HCEC 1CT (cell line): ENCODE results near the gene COQ8A.
"Not testable (repeated sequence)": the region's sequence is repeated elsewhere in the genome, so short reads cannot be mapped to it uniquely, and the experiment has no call there.

Experiments used
- DNase-seq: peaks from one replicate; pipeline ENCODE4 v3.0.0-alpha.2; 2017

COQ8A gene

DNA sequence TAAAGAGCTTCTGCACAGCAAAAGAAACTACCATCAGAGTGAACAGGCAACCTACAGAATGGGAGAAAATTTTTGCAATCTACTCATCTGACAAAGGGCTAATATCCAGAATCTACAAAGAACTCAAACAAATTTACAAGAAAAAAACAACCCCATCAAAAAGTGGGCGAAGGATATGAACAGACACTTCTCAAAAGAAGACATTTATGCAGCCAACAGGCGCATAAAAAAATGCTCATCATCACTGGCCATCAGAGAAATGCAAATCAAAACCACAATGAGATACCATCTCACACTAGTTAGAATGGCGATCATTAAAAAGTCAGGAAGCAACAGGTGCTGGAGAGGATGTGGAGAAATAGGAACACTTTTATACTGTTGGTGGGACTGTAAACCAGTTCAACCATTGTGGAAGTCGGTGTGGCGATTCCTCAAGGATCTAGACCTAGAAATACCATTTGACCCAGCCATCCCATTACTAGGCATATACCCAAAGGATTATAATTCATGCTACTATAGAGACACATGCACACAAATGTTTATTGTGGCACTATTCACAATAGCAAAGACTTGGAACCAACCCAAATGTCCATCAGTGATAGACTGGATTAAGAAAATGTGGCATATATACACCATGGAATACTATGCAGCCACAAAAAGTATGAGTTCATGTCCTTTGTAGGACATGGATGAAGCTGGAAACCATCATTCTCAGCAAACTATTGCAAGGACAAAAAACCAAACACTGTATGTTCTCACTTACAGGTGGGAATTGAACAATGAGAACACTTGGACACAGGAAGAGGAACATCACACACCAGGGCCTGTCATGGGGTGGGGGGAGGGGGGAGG is 10.6 kb upstream of the COQ8A start:
- not testable (repeated sequence) for DNase-seq

DNA sequence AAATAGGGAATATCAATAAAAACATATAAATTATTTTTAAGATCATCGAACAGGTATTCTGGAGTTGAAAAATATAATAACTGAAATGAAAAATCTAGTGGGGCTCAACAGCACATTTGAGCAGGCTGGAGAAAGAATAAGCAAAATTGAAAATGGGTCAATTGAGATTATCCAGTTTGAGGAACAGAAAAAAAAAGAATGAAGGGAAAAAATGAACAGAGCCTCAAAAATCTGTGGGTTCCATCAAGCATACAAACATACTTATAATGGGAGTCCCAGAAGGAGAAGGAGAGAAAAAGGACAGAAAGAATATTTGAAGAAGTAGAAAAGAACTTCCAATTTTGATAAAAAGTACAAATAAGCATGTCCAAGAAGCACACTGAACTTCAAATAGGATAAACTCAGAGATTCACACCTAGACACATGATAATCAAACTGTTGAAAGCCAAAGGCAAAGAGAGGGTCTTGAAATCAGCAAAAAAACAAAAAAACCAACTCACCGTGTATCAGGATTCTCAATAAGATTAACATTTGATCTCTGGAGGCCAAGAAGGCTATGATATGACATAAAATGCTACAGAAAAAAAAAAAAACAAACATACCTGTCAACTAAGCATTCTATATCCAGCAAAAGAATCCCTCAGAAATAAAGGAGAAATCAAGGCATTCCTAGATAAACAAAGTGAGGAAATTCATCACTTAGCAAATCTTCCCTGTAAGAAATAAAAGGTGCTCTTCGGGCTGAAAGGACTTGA is 5.4 kb upstream of the COQ8A start:
- no peak for DNase-seq

DNA sequence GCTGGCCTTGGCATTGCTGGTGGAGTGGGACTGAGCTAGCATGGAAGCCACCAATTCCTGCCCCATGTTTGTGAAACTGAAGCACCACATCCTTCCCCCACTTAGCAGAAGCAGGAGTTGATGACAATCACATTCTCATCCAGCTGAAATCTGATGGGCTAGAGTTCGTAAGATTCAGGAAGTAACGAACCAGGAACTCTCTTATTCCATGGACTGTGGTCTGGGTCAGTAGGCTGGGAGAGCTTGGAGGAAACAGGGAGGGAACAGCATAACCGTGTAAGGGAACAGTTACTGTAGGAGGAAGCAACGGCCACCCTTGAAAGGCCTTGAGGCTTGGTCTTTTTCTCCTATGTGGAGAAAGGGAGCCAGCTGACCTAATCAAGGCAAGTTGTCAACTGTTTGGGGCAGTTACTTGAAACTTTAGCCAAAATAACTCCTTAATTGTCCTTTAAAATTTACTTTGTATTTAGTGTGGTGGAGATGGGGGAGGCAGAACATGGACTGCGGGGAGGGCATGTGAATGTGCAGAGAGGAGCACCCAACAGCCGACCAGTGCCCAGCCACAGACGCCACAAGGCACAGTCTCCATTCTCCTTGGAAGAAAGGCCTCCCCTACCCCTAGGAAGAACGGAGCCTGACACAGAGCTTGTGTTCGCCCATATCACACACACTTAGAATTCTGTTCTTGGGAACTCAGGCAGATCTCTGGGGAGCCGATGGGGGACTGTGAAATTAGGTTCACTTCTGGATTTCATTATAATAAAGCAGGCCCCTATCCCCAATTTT is 2.0 kb upstream of the COQ8A start:
- no peak for DNase-seq

DNA sequence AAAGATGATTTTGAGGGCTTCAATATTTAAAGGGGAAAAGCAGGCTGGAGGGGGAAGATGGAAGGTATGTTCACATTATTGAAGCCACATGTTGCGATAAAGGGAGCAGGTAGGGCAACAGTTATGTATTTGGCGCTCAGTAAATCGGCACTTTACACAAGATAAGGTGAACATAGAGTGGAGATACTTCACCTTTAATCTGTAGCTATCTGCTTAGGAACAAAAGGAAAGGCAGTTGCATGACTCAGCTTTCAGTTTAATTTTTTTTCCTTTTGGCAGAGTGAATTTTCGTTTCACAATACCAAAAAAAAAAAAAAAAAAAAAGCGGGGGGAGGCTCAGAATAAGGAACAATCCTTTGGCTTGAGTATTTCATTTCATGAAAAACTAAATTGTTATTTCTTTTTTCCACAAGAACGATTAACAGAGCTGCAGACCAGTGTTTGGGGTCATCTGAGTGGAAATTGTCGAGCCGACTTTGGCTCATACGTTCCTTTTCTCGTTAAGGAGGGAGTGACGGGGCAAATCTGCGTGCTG is 1.1 kb upstream of the COQ8A start:
- DNase-seq = peak; percentile 48

DNA sequence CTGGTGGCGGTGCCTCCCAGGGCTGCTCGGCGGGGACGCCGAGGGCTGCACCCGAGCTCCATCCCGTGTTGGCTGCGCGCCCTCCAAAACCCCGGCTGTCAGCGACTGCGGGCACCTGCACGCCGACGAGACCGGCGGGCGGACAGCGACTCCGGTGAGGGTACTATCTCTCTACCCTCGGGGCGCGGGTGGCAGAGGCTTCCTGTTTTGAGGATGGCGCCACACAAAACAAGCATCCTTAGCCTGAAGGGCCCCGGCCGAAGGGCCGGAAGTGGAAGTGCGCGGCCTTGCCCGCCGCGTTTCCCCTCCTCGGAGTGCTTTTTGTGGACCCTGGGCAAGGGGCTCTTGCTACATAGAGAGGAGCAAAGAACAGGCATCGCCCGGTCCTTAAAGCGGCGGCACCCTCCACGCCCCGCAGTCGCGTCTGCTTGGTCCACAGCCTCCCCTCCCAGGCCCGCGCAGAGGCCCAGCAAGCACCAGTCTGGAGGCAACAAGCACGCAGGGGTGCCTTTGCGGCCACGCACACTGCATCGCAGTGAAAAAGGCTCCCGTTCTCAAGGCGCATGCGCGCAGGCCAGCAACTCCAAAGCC is 561 bp upstream of the COQ8A start:
- DNase-seq = peak; percentile 51

DNA sequence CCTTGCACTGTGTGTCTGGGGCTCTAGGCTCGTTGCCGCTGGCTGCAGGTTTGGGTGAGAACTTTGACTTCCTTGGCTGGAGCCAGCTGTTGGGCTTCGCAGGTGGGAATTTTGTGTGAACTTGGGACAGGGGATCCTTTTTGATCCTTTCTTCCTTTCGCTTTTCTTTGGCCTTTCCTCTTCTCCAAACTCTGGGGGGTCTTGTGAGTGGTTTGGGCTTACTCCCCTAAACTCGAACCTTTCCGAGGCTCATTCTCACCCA is 643 bp downstream of the COQ8A start:
- no peak for DNase-seq

DNA sequence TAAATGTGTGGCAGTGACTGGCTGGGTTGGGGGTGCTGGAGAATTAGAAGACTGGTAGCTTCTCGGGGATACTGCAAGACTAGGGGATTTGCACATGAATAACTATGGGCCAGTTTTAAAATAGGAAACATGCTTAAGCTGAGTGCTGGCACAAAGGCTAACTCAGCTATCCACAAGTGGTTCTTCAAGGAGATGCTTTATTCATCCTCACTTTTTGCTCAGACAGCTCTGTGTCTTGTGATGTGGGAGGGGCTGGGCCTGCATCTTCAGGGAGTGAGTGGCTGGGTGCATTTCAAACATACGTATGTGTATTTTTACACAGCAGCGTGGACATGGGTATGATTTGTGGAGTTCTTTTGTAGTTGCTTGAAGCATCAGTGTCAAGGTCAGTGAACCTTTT is 2.3 kb downstream of the COQ8A start:
- no peak for DNase-seq

DNA sequence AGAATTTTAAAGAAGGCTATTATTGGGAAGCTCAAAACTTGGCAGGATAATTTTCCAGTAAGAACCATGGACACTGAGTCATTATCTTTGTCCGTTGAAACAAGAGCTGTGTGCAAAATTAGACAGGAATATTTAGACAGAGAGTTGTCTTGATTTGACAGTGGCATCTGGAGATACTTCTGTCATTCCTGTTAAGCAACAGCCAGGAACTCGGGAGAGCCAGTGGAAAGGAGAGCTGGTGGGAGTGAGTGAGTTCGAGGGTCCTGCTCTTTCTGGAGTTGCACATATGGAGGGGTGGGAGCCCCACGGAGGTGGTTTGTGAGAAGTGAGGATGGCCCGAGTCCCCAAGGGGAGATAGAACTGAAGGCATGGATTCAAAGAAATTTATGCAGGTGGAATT is 3.1 kb downstream of the COQ8A start:
- no peak for DNase-seq

DNA sequence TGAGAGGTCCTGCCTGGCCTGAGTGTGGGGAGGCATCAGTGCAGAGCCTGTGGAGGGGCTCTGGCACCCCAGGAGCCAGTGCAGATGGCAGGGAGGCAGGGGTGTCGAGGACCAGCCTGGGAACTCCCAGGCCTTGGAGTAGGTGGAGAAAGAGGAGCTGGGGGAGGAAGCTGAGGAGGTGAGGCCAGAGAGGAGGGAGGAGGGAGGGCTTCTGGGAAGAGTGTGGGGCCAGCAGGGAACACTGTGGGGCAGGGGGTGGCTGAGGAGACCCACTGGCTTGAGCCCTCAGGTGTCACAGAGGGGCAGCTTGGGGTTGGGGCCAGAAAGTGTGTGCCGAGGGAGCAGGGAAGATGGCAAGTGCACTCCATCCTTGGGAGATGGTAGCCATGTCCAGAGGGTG is 3.8 kb downstream of the COQ8A start:
- DNase-seq = no peak

DNA sequence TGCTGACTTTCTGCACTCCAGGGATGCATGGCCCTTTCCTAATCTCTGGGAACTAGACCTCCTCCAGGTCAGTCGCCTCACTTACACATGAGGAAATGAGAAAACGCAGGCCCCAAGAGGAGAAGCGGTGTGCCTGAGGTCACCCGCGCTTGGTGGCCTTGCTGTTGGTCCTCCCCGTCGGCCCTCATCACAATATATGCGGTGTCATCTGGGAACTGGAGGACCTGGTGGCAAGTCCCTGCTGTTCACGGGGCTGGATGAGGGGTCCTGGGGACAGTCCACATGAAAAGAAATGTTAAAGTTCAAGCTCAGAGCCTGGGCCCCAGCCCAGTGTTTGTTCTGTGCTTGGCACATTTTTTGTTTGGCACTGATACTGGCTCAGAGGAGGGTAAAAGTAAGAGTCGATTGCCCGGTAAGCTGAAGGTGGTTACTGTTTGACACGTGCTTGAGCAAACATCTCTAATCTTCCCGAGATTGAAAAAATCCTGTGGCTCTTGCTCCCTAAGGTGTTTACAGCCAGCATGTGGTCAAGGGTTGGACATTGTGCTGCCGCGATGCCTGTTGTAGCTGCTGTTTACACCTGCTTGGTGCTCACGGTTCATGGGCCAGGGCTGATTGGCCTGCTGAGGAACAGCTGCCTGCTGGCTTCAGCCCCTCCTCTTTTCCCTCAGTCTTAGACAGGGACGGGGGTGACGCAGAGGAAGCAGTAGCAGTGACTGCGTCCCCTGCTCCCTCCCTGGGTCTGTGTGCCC is 5.2 kb downstream of the COQ8A start:
- no peak for DNase-seq

DNA sequence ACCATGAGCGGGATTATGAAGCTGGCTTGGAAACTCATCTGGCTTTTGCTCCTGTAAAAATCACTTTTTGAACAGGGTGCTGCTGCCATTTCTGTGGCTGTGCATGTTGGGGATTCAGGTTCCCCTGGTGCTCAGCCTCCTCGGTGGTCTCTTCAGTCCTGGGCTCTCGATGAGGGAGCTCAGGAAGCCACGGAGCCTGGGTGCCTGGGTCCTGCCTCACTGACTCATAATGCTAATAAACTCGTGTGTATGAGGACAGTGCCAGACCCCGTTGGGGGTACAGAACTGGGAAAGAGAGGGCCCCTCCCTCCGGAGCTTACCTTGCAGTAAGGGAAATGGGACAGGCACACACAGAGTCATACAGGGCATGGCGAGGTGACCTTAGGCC is 5.8 kb downstream of the COQ8A start:
- no peak for DNase-seq

DNA sequence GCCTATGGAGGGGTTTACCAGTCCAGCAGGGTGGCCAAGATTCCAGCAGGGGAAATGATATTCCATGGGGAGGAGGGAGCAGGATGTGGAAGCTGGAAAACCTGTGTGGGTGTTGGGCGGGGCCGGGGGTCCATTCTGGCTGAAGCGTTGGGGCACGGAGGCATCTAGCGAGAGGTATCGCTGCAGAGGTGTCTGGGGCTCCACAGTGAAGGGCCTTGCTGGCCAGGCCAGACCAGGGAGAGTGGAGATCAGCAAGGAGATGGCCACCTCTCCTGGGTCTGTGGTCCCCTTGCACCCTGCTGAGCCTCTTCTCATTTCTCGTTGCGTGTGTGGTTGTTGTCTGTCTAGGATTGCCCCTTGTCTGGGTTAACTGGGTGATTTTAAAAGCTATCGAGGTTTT is 6.2 kb downstream of the COQ8A start:
- no peak for DNase-seq

DNA sequence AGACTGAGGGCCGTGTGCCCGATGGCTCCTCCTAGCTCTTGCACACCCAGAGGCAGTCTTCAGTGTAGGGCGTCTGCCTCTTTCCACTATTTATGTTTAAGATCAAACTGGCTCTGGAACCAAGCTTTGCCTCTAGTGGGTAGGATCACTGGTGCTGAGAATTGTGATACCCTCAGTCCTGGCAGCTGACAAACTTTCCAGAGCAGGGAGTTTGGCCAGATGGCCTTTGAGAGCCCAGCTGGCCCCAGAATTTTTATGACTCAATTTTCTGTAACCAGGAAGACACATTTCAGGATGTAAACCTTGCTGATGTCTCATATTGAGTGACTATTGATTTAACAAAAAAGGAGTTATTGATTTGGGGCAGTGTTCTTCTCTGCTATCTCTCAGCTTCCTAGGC is 6.7 kb downstream of the COQ8A start:
- DNase-seq = peak; percentile 46

DNA sequence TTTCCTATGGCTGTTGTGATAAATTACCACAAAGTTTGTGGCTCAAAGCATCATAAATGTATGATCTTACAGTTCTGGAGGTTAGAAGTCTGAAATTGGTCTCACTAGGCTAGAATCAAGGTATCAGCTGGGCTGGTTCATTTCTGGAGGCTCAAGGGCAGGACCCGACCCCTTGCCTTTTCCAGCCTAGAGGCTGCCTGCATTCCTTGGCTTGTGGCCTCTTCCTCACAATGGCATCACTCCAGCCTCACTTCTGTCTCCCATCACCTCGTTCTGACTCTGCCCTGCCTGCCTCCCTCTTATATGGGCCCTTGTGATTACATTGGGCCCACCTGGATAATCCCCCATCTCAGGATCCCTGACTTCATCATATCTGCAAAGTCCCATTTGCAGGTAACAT is 8.0 kb downstream of the COQ8A start:
- no peak for DNase-seq

DNA sequence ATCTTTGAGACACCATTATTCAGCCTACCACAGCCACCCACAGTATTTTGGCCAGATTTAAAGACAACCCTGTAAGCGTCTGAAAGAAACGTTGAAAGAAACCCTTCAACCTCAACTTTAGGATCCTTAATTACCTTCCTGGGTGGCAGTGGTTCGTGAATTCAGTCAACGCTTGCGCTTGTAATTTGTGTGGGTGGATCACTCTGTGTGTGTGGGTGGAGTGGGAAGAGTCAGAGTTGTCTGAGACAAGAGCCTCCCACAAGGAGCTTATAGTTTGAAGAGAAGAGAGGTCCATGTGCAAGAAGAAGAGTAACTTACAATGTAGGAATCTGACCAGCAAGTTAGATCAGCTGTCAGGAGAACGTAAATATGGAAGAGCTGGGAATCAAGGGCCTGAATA is 8.4 kb downstream of the COQ8A start:
- no peak for DNase-seq

DNA sequence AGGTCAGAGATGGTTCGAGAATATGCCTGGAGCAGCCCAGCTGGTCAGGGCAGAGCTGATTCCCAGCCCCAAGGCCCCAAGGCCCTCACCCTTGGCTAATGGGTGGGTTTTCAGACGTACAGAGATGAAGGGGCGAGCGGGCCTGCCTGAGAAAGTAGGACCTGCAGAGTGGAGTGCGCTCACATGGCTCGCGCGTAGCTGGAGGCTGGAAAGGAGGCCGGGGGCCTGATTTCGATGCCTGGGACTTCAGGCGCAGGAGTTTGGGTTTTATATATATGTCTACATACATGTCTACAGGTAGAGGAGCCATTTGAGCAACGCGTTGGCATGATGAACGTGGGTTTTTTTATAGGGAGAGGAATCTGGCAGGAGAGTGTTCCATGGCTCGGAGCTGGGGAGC is 8.9 kb downstream of the COQ8A start:
- no peak for DNase-seq

DNA sequence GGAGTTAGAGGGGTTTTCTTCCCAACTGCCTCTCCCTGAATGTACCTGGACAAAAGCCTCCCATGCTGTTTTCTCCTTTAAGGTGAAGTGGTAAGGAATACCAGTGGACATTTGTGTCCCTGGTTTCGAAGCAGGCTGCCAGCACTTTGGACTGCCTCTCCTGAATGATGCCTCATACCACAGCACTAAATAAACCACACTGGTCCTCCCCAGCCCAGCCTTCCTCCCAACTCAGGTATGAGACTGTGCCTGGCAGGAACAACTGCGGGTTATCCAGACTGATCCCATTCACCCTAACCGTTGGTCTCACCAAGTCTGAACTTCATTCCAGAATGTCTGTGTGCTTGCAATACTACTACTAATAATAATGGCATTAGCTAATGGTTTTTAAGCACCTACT is 9.3 kb downstream of the COQ8A start:
- no peak for DNase-seq

DNA sequence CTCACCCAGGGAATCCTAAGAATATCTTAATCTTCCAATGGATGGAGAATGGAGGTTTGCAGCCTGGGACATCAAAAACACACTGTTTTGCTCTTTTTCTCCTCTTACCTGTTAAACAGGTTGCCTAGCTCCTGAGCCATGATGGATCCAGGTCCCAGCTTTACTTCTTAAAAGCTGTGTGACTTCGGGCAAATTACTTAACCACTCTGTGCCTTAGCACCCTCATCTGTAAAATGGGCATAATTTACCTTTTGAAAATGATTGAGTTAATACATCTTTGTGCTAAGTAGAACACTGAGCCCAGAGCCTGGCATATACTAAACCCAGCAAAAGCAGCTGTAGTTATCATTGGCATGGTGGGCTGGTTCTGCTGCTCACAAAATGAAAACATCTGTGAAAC is 10.2 kb downstream of the COQ8A start:
- DNase-seq = no peak

DNA sequence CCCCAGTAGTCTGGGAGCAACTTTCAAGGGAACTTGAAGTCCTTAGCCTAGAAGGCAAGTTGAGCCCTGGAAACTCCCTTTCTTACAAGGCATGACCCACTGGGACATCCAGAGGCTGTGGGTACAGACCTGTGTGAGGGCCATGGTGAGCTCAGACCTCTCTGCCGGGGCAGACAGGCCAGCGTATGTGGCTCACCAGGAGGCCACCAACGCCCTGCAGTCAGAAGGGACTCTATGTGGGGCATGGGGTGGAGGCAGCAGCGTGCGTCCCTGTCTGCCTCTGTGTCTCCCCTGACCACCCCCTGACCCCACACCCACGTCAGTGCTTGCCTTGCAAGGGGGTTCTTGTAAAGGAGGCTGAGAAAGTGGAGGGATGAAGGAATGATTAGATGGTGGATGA is 10.8 kb downstream of the COQ8A start:
- DNase-seq = no peak

DNA sequence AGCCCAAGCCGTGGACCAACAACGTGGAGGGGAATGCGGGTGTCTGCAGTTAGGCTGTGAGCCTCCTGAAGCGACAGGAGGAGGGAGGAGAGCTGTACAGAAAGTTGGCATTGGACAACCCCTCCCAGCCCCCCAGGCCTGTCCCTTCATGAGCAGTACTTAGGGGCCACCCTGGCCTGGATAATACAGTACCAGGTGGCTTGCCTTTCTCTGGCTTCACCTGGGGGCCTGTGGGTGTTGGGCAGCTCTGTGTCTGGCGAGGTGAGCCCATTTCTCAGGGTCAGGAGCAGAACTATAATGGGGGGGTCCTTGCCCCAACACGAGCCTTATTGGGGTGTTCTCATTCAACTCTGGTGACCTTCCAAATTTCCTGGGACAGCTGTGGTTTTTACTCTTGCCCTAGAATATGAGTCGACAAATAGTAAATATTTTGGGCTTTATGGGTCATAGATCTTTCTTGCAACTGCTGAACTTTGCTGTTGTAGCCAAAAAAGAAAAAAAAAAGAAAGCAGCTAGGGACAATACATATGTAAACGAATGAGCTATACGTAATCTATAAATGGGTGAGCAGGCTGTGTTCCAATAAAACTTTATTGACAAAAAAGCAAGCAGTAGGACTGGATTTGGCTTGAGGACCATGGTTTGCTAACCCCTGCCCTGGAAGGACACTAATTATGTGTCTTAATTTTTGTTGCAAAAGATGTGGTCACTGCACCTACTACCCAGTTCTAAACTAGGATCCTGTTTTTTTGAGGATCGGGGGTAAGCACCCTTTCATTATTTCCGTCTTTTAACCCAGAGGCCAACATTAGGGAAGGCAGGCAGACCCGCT is 11.4 kb downstream of the COQ8A start:
- DNase-seq = no peak

DNA sequence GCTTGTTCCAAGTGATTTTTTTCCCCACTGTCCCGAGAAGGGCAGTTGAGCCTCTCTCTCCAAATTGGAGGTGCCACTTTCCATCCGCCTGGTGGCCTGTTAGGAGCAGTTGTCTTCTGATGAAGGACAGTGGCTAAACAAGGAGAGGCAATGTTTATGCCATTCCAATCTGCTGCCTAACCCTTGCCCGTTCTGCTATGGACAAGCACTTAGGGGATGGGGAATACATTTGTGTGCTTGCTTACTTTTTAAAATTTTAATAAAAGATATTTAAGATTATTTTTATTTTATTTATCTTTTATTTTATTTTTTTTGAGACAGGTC is 12.0 kb downstream of the COQ8A start:
- DNase-seq = no peak
